Caco-2 (cell line): ENCODE data around the gene MICAL3. TPM values are rescaled to one million over a fixed set of nuclear protein-coding genes. Genes with fewer than 3 reads are reported as not detected.

Source experiments
- BruUV-seq: library from RNA; stranded (reverse); fragments of 400-500 nt; replicated peaks from 2 replicates; lab custom pipeline; 2021; lab: Mats Ljungman, UMichigan
- CTCF ChIA-PET: fragments of 300-600 bp; sonication (Branson Sonifier 250); formaldehyde crosslinking; loops from one replicate; lab custom pipeline; 2022; ENCODE audit warnings: antibody characterized with exemption; lab: Charles Lee
- POLR2A ChIA-PET: fragments of 300-600 bp; sonication (Branson Sonifier 250); formaldehyde crosslinking; loops from one replicate; lab custom pipeline; 2022; ENCODE audit warnings: antibody characterized with exemption; lab: Charles Lee
- DNase-seq, 2 experiments: peaks; one replicate each; pipeline versions ENCODE4 v3.0.0 to v3.0.0-alpha.2; 2020 to 2022
- H3K27me3 ChIP-seq: replicated peaks from 2 replicates; pipeline ENCODE4 v1.6.0; 2011; ENCODE audit warnings: low read length; ENCODE audit not compliant: control insufficient read depth, insufficient read depth
- H3K36me3 ChIP-seq: 2 replicates; pipeline ENCODE4 v1.5.1; 2011; ENCODE audit warnings: low read length; ENCODE audit not compliant: control insufficient read depth, insufficient read depth
- H3K4me1 ChIP-seq: fragments of 250-450 bp; sonication (Bioruptor Pico); 2 replicates; pipeline ENCODE4 v1.5.1; 2020; ENCODE audit warnings: mild to moderate bottlenecking
- H3K4me3 ChIP-seq: 2 replicates; pipeline ENCODE4 v1.5.1; 2011; ENCODE audit warnings: low read depth, mild to moderate bottlenecking, control low read depth, low read length
- H3K9me3 ChIP-seq: fragments of 250-450 bp; sonication (Bioruptor Pico); 2 replicates; pipeline ENCODE4 v1.5.1; 2020; ENCODE audit warnings: mild to moderate bottlenecking, moderate library complexity
- H3K27ac Mint-ChIP-seq: one replicate; pipeline ENCODE4 v1.8.0; 2022; ENCODE audit warnings: mixed read lengths; ENCODE audit not compliant: unreplicated experiment
- H3K27me3 Mint-ChIP-seq: one replicate; pipeline ENCODE4 v1.8.0; 2022; ENCODE audit warnings: mixed read lengths; ENCODE audit not compliant: insufficient read depth, unreplicated experiment
- H3K36me3 Mint-ChIP-seq: one replicate; pipeline ENCODE4 v1.8.0; 2022; ENCODE audit warnings: mild to moderate bottlenecking, mixed read lengths; ENCODE audit not compliant: insufficient read depth, unreplicated experiment
- H3K4me1 Mint-ChIP-seq: one replicate; pipeline ENCODE4 v1.8.0; 2022; ENCODE audit warnings: low read depth, mixed read lengths; ENCODE audit not compliant: unreplicated experiment
- H3K4me3 Mint-ChIP-seq: one replicate; pipeline ENCODE4 v1.8.0; 2022; ENCODE audit warnings: mild to moderate bottlenecking, moderate library complexity, mixed read lengths; ENCODE audit not compliant: unreplicated experiment
- H3K9me3 Mint-ChIP-seq: one replicate; pipeline ENCODE4 v1.8.0; 2022; ENCODE audit warnings: mixed read lengths; ENCODE audit not compliant: unreplicated experiment
- CTCF ChIP-seq, 2 experiments: fragments of 200-600 bp in 1 of 2; IDR thresholded peaks; 1 replicate in 1 of 2; 2 replicates in 1 of 2; pipeline versions ENCODE4 v1.5.1 to v1.8.0; 2011 to 2022; ENCODE audit warnings: antibody characterized with exemption in 1 of 2, control low read depth in 1 of 2, inconsistent platforms in 1 of 2, low read depth in 1 of 2, low read length in 1 of 2, mild to moderate bottlenecking in 1 of 2, moderate library complexity in 1 of 2; ENCODE audit not compliant: insufficient read depth in 1 of 2, severe bottlenecking in 1 of 2, unreplicated experiment in 1 of 2
- intact Hi-C: fragments of 100-400 bp; cut with micrococcal nuclease; formaldehyde crosslinking; loops from one replicate; pipeline ENCODE4 v1.10.0; 2022; ENCODE audit not compliant: unreplicated experiment
- total RNA-seq: library from RNA; stranded (reverse); gene quantifications from 2 replicates; pipeline ENCODE4 v1.2.3, GENCODE V29; 2022

MICAL3 gene
- total RNA-seq, 1 experiment from 2014 or later, result 65.6 TPM

- Histone ChIP-seq H3K36me3 (peaks cover 2% of the 10 kb centered on the region), H3K27me3 (no peaks in the 10 kb centered on the region), H3K9me3 (no peaks in the 10 kb centered on the region), H3K4me1 (no peaks in the 10 kb centered on the region), H3K4me3 (no peak overlapping the region)
- no peak for TF ChIP-seq CTCF (IDR thresholded peaks at IDR 0.05; ENCODE audit: insufficient read depth in 1 of 2, low read depth in 1 of 2, low read length in 1 of 2, severe bottlenecking in 1 of 2, unreplicated experiment in 1 of 2)
- intact Hi-C loops, result no loop called here
- Mint-ChIP-seq H3K36me3 (peaks cover 62% of the 10 kb centered on the region), H3K4me1 (peaks cover 13% of the 10 kb centered on the region), H3K4me3 (no peak overlapping the region), H3K27me3 (no peaks in the 10 kb centered on the region), H3K27ac (no peak overlapping the region), H3K9me3 (no peaks in the 10 kb centered on the region)
- ChIA-PET POLR2A (no interaction called here), CTCF (no interaction called here)
- no TSS peak for BruUV-seq
- DNase-seq, result no peak
Observed at GRCh38 chr22:17883356-17883755, 141.0 kb downstream of the MICAL3 start.

- CTCF ChIA-PET, result no interaction called here
- Mint-ChIP-seq H3K27ac (no peak overlapping the region), H3K27me3 (no peaks in the 10 kb centered on the region), H3K4me1 (peaks cover 9% of the 10 kb centered on the region), H3K4me3 (no peak overlapping the region), H3K9me3 (no peaks in the 10 kb centered on the region), H3K36me3 (peaks cover 56% of the 10 kb centered on the region)
- Histone ChIP-seq H3K36me3 (peaks cover 2% of the 10 kb centered on the region), H3K4me3 (no peak overlapping the region), H3K9me3 (no peaks in the 10 kb centered on the region), H3K27me3 (no peaks in the 10 kb centered on the region), H3K4me1 (no peaks in the 10 kb centered on the region)
- intact Hi-C loops, result no loop called here
- POLR2A ChIA-PET, result no interaction called here
- no peak for TF ChIP-seq CTCF (IDR thresholded peaks at IDR 0.05; ENCODE audit: insufficient read depth in 1 of 2, low read depth in 1 of 2, low read length in 1 of 2, severe bottlenecking in 1 of 2, unreplicated experiment in 1 of 2)
- BruUV-seq, result no TSS peak
- DNase-seq, result no peak
Observed at GRCh38 chr22:17882727-17883126, 141.6 kb downstream of the MICAL3 start.

- intact Hi-C loops, result no loop called here
- H3K9me3 Mint-ChIP-seq, result no peaks in the 10 kb centered on the region
- BruUV-seq, result no TSS peak
- no peak overlapping the region for H3K4me3 ChIP-seq
- no peaks in the 10 kb centered on the region for H3K27me3 ChIP-seq
- no peaks in the 10 kb centered on the region for H3K4me1 ChIP-seq
- peaks cover 9% of the 10 kb centered on the region for H3K4me1 Mint-ChIP-seq
- POLR2A ChIA-PET, result no interaction called here
- DNase-seq, result no peak
- peak overlapping the region; percentile 61 for H3K27ac Mint-ChIP-seq
- CTCF ChIA-PET, result no interaction called here
- no peak for TF ChIP-seq CTCF (IDR thresholded peaks at IDR 0.05; ENCODE audit: insufficient read depth in 1 of 2, low read depth in 1 of 2, low read length in 1 of 2, severe bottlenecking in 1 of 2, unreplicated experiment in 1 of 2)
- H3K36me3 Mint-ChIP-seq, result peaks cover 50% of the 10 kb centered on the region
- no peaks in the 10 kb centered on the region for H3K27me3 Mint-ChIP-seq
- H3K4me3 Mint-ChIP-seq, result no peak overlapping the region
- no peaks in the 10 kb centered on the region; the same call in none of the 2 replicates for H3K36me3 ChIP-seq
- no peaks in the 10 kb centered on the region for H3K9me3 ChIP-seq
Observed at GRCh38 chr22:17882162-17882561, 142.2 kb downstream of the MICAL3 start.
